Raji (cell line): ENCODE data around the gene NGF.

ENCODE experiments used
- POLR2A ChIP-seq: IDR thresholded peaks from 2 replicates; pipeline ENCODE4 v1.6.1; 2011; ENCODE audit warnings: low read depth, low read length, control low read depth; ENCODE audit not compliant: insufficient read depth

Gene NGF

GRCh38 chr1:115280064-115280463 lies 58.0 kb downstream of the NGF start:
- TF ChIP-seq POLR2A, result no peak

GRCh38 chr1:115278211-115278610 lies 59.8 kb downstream of the NGF start:
- no peak for TF ChIP-seq POLR2A

DNA sequence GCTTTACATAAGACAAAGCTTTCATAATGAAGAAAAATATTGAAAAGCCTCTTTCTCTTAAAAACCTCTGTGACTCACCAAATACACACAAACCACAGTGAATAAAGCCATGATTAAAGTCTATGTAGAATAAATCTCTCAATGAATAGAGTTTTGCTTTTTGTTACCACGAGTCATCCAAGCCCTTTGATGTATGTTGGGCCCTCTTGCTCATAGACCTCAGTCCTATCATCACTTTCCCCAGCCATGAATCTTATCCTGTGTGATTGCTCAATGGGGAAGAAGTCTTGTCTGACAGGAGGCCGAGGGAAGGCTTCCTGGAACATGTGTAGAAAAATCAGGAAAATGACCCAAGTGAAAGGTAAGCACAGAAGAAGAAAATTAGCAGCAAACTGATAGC lies 60.8 kb downstream of the NGF start:
- no peak for TF ChIP-seq POLR2A

DNA sequence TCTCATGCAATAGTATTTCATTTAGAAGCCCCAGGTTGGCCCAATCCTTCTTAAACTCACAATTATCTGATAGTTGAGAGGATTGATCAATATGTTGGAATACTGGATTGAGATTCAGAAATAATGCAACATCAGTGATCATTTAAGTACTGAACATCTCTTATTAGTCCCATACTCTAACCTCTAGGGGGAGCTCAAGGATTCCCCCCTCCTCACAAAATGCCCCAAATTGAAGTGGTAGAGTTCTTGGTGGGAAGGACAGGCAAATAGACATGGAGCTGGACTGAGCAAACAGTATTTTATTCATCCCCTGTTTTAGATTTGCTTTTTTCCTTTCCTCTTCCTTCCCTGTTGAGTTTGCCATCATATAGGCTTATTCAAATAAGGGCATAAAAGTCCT lies 62.8 kb downstream of the NGF start:
- TF ChIP-seq POLR2A, result no peak

DNA sequence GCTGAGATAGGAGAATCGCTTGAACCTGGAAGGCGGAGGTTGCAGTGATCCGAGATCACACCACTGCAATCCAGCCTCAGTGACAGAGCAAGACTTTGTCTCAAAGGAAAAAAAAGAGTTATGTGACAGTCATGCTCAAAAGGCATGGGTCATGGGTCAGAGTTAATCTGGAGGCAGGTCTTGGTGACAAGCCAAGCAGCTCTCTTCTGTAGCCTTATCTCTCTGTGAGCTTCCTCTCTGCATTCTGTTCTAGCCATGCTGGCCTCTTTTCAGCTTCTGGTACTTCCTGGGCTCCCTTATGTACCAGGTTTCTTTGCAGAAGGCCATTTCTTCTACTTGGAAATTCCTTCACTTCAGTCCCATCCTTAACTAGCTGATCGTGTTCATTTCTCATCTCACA lies 63.6 kb downstream of the NGF start:
- TF ChIP-seq POLR2A, result no peak

DNA sequence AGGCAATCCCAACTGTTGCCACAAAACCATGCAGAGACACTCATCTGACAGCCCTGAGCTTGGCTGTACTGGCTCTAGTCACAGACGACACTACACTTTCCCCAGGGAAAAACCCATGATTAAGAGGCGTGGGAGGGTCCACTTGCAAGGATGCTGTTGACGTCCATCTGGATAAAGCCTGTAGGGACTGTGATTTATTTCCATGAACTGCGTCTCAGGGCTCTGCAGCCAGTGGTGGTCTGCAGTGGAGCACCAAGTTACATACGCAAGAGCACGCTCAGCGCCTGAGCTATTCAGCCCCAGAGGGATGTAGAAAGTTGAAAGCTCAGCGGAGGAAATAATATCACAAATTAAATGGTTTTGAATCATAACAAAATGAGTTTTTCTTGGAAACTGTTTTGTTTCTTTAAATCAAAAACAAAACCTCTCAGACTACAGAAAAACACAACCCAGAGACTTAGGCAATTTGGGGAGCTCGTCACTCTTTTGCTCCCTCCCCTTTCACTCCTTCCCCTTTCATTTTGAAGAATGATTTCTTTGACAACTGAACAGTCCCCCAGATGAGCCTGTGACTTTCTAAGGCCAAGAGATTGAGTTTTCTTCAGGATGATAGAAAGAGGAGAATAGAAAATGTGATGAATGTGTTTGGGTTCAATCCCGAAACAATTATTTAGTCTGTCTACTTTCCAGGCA lies 71.2 kb downstream of the NGF start:
- no peak for TF ChIP-seq POLR2A

DNA sequence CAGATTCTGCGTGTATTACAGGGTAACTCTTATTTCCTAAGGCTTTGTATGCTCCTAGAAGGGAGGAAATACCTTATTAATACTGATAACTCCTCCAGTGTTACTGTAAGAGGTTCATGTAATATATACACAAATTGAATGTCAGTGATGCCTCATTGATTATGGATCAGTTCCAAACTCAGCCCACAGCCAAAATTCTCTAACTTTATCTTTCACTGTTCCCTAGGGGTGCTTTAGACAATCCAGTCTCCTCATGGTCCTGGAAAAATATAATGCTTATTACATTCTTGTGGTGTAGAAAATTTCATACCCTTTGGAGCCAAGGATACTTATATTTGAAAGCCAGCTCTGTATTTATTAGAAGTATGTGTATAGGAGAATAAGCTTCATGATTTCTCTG lies 73.0 kb downstream of the NGF start:
- no peak for TF ChIP-seq POLR2A

DNA sequence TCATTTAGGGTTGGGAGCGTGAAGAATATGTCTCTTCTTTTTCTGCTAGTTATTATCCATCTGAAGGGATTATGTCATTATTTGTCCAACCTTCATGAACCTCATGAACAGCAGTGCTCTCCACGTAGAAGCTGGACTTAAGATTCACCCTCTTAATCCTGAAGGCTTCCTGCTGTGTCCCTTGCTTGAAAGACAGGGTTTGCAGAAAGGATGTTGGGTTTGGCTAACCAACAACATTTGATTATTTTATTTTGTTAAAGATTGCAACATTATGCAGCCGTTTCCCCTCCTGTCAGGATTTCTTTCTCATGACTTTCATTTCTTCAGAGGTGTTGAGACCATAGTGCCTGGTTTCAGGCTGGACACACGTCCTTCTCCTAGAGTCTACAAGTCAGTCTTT lies 75.2 kb downstream of the NGF start:
- no peak for TF ChIP-seq POLR2A

- no peak for TF ChIP-seq POLR2A
These were observed 76.6 kb downstream of the NGF start for GRCh38 chr1:115261496-115261895.

GRCh38 chr1:115258302-115258866 lies 79.7 kb downstream of the NGF start:
- no peak for TF ChIP-seq POLR2A

GRCh38 chr1:115257591-115257990 lies 80.5 kb downstream of the NGF start:
- TF ChIP-seq POLR2A, result no peak

GRCh38 chr1:115255154-115255553 lies 82.9 kb downstream of the NGF start:
- TF ChIP-seq POLR2A, result no peak

GRCh38 chr1:115252585-115252984 lies 85.5 kb downstream of the NGF start:
- TF ChIP-seq POLR2A, result no peak

DNA sequence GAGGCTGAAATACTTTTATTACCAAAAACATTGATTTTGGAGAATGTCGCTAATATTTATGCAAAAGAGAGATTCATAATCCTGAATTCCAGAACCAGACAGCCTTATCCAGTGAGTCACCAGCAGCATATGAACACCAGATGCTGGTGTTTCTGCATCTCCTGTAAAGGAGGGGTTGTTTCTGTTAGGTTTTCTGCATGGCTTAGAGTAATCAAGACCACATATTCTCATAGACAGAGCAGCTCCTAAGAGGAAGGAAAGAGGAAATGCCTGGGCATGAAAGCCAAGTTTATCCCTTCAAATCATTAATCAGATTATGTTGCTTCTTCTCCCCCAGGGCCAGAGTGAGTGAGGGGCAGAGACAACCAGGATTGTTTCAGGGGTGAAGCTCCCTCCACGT lies 86.2 kb downstream of the NGF start:
- no peak for TF ChIP-seq POLR2A

- TF ChIP-seq POLR2A, result no peak
These were observed 86.7 kb downstream of the NGF start for GRCh38 chr1:115251340-115251748.

DNA sequence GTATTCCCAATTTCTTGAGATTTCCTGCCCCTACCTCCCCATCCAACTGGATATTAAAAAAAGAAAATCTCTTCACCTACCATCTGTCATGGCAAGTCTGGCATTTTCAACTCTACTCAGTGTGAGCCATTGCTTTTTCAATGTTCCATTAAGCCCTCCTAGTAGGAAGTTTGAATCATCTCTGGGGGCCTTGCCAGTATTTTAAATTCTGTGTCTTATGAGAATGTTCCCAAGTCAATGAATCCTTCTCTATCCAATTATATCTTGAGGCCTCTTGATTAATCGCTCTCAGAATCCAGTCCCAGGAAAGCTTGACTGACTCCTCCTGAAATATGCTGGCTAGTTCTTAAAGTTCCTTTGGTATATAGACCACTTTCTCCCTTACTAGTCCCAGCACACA lies 91.5 kb downstream of the NGF start:
- no peak for TF ChIP-seq POLR2A

DNA sequence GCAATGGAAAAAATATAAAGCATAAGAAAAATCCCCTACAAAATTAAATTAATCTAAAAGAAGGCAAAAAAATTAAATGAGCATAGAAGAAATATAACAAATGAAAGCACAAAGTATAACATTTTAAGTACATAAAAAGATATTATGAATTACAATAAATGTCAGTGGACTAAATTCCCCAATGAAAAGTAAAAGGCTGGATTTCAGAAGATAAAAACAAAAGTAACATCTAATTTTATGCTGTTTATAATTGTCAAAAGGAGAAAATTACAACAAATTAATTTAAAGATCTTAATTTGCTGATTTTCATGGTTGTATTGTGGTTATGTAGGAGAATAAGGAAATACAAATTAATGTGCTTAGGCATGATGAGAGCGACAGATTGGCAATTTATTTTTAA lies 92.8 kb downstream of the NGF start:
- no peak for TF ChIP-seq POLR2A
